GM23338 (cell line): ENCODE data around the gene SRSF12. TPM values are rescaled to one million over a fixed set of nuclear protein-coding genes. Genes with fewer than 3 reads are reported as not detected.

Experiments used
- ATAC-seq: fragments of 200-7000 bp; cut with Tn5 transposase; 3 replicates; pipeline ENCODE4 v1.9.1; 2020
- DNase-seq: peaks from one replicate; pipeline ENCODE4 v3.0.0-alpha.2; 2015; ENCODE audit warnings: low spot score
- H2AFZ ChIP-seq: fragments of 200-600 bp; sonication (generic); 2 replicates; pipeline ENCODE4 v1.8.0; 2016; ENCODE audit warnings: antibody characterized with exemption, mild to moderate bottlenecking, moderate library complexity
- H3F3A ChIP-seq: fragments of 200-600 bp; sonication (generic); replicated peaks from 2 replicates; pipeline ENCODE4 v1.8.0; 2017; ENCODE audit warnings: antibody characterized with exemption, mixed run types, low read depth
- H3K27ac ChIP-seq: fragments of 200-600 bp; sonication (generic); 2 replicates; pipeline ENCODE4 v1.6.1; 2016; ENCODE audit warnings: low read depth
- H3K27me3 ChIP-seq: fragments of 200-600 bp; sonication (generic); 2 replicates; pipeline ENCODE4 v1.8.0; 2016; ENCODE audit warnings: mild to moderate bottlenecking, mixed run types, moderate library complexity; ENCODE audit not compliant: insufficient read depth
- H3K36me3 ChIP-seq: fragments of 200-600 bp; sonication (generic); 2 replicates; pipeline ENCODE4 v1.8.0; 2016; ENCODE audit warnings: mild to moderate bottlenecking; ENCODE audit not compliant: insufficient read depth
- H3K4me1 ChIP-seq: fragments of 200-600 bp; sonication (generic); 2 replicates; pipeline ENCODE4 v1.8.0; 2016; ENCODE audit warnings: mild to moderate bottlenecking, moderate library complexity; ENCODE audit not compliant: insufficient read depth
- H3K4me2 ChIP-seq: fragments of 200-600 bp; sonication (generic); 2 replicates; pipeline ENCODE4 v1.7.1; 2017; ENCODE audit warnings: mixed run types
- H3K4me3 ChIP-seq: fragments of 200-600 bp; sonication (generic); 2 replicates; pipeline ENCODE4 v1.6.1; 2016; ENCODE audit warnings: mixed run types
- H3K79me2 ChIP-seq: fragments of 200-600 bp; sonication (generic); replicated peaks from 2 replicates; pipeline ENCODE4 v1.8.0; 2017; ENCODE audit warnings: mild to moderate bottlenecking; ENCODE audit not compliant: insufficient read depth
- H3K9me2 ChIP-seq: fragments of 200-600 bp; sonication (generic); 2 replicates; pipeline ENCODE4 v1.8.0; 2017; ENCODE audit not compliant: insufficient read depth
- H4K20me1 ChIP-seq: fragments of 200-600 bp; sonication (generic); replicated peaks from 2 replicates; pipeline ENCODE4 v1.8.0; 2017; ENCODE audit warnings: mild to moderate bottlenecking; ENCODE audit not compliant: insufficient read depth
- H3K27ac Mint-ChIP-seq: 2 replicates; pipeline ENCODE4 v1.8.0; 2020; ENCODE audit warnings: inconsistent platforms, mild to moderate bottlenecking, moderate library complexity, mixed read lengths
- H3K27me3 Mint-ChIP-seq: 3 replicates; pipeline ENCODE4 v1.8.0; 2022; ENCODE audit warnings: low read depth, mild to moderate bottlenecking, moderate library complexity, mixed read lengths, inconsistent platforms; ENCODE audit not compliant: insufficient read depth, poor library complexity
- H3K36me3 Mint-ChIP-seq: 3 replicates; pipeline ENCODE4 v1.8.0; 2021; ENCODE audit warnings: low read depth, mild to moderate bottlenecking, inconsistent platforms, moderate library complexity, mixed read lengths
- H3K4me1 Mint-ChIP-seq: 3 replicates; pipeline ENCODE4 v1.8.0; 2020; ENCODE audit warnings: mild to moderate bottlenecking, inconsistent platforms, mixed read lengths
- H3K4me3 Mint-ChIP-seq: 3 replicates; pipeline ENCODE4 v1.8.0; 2021; ENCODE audit warnings: moderate library complexity, mild to moderate bottlenecking, inconsistent platforms, mixed read lengths
- H3K9me3 Mint-ChIP-seq: 3 replicates; pipeline ENCODE4 v1.8.0; 2020; ENCODE audit warnings: moderate library complexity, mild to moderate bottlenecking, inconsistent platforms, mixed read lengths
- CREB1 ChIP-seq: fragments of 250-450 bp; sonication (Bioruptor Pico); IDR thresholded peaks from 2 replicates; pipeline ENCODE4 v1.5.0; 2020; ENCODE audit warnings: low read depth, mild to moderate bottlenecking, moderate library complexity
- EZH2 ChIP-seq: fragments of 200-600 bp; sonication (generic); IDR thresholded peaks from one replicate; pipeline ENCODE4 v1.8.0; 2017; ENCODE audit warnings: antibody characterized with exemption, mild to moderate bottlenecking, low read depth; ENCODE audit not compliant: unreplicated experiment
- JUNB ChIP-seq: IDR thresholded peaks from one replicate; pipeline ENCODE4 v1.6.1; 2016; ENCODE audit warnings: antibody characterized with exemption; ENCODE audit not compliant: unreplicated experiment
- NANOG ChIP-seq: IDR thresholded peaks from 2 replicates; pipeline ENCODE4 v1.6.1; 2016; ENCODE audit warnings: antibody characterized with exemption, borderline replicate concordance
- STAT1 ChIP-seq: IDR thresholded peaks from one replicate; pipeline ENCODE4 v1.6.1; 2016; ENCODE audit warnings: antibody characterized with exemption; ENCODE audit not compliant: unreplicated experiment
- ZNF331 ChIP-seq: fragments of 250-450 bp; sonication (Bioruptor Pico); IDR thresholded peaks from 2 replicates; pipeline ENCODE4 v1.5.0; 2020; ENCODE audit warnings: low read depth, mild to moderate bottlenecking, moderate library complexity
- polyA plus RNA-seq: library from polyadenylated mRNA; unstranded; fragments of >200 nt; fragmentation: Nextera tagmentation; extraction: Ambion mirVana; gene quantifications from 2 replicates; pipeline ENCODE4 v1.2.1, GENCODE V29; 2016
- total RNA-seq: library from RNA; depleted of rRNA; stranded (reverse); fragments of >200 nt; shearing (Covaris generic); gene quantifications from 2 replicates; pipeline ENCODE4 v1.2.3, GENCODE V29; 2014
- TF ChIP-seq, protein P1 (sequence below): fragments of 250-450 bp; sonication (Bioruptor Pico); IDR thresholded peaks from 2 replicates; pipeline ENCODE4 v1.5.0; 2020; ENCODE audit warnings: mild to moderate bottlenecking, moderate library complexity
- TF ChIP-seq, protein P2 (sequence below): IDR thresholded peaks from 2 replicates; pipeline ENCODE4 v1.6.1; 2016; ENCODE audit warnings: antibody characterized with exemption
- TF ChIP-seq, protein P3 (sequence below): IDR thresholded peaks from one replicate; pipeline ENCODE4 v1.6.1; 2018; ENCODE audit warnings: antibody characterized with exemption; ENCODE audit not compliant: unreplicated experiment

Gene SRSF12
- total and polyA plus RNA-seq, 2 experiments from 2014 or later, result 3.6 TPM

DNA sequence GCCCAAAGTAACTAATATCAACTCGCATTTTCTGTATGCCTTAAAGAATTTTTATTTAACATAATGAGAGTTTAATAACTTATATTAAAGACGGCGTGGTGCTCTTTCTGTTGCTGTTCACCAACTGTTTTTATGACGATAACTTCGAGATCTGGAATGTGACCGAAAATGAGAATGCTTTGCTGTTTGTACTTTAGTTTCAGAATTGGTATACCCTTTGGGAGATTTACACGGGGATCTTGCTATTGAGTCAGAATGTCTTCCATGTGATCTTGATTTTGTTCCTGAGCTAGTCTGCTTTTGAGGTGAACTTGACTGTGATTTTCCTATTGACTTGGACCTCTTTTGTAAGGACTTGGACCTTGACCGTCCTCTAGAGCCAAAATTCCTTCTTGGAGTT lies 19.4 kb downstream of the SRSF12 start (continued):
- TF ChIP-seq, protein P1, sequence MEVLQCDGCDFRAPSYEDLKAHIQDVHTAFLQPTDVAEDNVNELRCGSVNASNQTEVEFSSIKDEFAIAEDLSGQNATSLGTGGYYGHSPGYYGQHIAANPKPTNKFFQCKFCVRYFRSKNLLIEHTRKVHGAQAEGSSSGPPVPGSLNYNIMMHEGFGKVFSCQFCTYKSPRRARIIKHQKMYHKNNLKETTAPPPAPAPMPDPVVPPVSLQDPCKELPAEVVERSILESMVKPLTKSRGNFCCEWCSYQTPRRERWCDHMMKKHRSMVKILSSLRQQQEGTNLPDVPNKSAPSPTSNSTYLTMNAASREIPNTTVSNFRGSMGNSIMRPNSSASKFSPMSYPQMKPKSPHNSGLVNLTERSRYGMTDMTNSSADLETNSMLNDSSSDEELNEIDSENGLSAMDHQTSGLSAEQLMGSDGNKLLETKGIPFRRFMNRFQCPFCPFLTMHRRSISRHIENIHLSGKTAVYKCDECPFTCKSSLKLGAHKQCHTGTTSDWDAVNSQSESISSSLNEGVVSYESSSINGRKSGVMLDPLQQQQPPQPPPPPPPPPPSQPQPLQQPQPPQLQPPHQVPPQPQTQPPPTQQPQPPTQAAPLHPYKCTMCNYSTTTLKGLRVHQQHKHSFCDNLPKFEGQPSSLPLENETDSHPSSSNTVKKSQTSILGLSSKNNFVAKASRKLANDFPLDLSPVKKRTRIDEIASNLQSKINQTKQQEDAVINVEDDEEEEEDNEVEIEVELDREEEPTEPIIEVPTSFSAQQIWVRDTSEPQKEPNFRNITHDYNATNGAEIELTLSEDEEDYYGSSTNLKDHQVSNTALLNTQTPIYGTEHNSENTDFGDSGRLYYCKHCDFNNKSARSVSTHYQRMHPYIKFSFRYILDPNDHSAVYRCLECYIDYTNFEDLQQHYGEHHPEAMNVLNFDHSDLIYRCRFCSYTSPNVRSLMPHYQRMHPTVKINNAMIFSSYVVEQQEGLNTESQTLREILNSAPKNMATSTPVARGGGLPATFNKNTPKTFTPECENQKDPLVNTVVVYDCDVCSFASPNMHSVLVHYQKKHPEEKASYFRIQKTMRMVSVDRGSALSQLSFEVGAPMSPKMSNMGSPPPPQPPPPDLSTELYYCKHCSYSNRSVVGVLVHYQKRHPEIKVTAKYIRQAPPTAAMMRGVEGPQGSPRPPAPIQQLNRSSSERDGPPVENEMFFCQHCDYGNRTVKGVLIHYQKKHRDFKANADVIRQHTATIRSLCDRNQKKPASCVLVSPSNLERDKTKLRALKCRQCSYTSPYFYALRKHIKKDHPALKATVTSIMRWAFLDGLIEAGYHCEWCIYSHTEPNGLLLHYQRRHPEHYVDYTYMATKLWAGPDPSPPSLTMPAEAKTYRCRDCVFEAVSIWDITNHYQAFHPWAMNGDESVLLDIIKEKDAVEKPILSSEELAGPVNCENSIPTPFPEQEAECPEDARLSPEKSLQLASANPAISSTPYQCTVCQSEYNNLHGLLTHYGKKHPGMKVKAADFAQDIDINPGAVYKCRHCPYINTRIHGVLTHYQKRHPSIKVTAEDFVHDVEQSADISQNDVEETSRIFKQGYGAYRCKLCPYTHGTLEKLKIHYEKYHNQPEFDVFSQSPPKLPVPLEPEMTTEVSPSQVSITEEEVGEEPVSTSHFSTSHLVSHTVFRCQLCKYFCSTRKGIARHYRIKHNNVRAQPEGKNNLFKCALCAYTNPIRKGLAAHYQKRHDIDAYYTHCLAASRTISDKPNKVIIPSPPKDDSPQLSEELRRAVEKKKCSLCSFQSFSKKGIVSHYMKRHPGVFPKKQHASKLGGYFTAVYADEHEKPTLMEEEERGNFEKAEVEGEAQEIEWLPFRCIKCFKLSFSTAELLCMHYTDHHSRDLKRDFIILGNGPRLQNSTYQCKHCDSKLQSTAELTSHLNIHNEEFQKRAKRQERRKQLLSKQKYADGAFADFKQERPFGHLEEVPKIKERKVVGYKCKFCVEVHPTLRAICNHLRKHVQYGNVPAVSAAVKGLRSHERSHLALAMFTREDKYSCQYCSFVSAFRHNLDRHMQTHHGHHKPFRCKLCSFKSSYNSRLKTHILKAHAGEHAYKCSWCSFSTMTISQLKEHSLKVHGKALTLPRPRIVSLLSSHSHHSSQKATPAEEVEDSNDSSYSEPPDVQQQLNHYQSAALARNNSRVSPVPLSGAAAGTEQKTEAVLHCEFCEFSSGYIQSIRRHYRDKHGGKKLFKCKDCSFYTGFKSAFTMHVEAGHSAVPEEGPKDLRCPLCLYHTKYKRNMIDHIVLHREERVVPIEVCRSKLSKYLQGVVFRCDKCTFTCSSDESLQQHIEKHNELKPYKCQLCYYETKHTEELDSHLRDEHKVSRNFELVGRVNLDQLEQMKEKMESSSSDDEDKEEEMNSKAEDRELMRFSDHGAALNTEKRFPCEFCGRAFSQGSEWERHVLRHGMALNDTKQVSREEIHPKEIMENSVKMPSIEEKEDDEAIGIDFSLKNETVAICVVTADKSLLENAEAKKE (CRISPR knock-in tag), result no peak
- TF ChIP-seq NANOG (no peak), JUNB (no peak), ZNF331 (CRISPR knock-in tag) (no peak)
- TF ChIP-seq, protein P2, sequence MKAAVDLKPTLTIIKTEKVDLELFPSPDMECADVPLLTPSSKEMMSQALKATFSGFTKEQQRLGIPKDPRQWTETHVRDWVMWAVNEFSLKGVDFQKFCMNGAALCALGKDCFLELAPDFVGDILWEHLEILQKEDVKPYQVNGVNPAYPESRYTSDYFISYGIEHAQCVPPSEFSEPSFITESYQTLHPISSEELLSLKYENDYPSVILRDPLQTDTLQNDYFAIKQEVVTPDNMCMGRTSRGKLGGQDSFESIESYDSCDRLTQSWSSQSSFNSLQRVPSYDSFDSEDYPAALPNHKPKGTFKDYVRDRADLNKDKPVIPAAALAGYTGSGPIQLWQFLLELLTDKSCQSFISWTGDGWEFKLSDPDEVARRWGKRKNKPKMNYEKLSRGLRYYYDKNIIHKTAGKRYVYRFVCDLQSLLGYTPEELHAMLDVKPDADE, result no peak

DNA sequence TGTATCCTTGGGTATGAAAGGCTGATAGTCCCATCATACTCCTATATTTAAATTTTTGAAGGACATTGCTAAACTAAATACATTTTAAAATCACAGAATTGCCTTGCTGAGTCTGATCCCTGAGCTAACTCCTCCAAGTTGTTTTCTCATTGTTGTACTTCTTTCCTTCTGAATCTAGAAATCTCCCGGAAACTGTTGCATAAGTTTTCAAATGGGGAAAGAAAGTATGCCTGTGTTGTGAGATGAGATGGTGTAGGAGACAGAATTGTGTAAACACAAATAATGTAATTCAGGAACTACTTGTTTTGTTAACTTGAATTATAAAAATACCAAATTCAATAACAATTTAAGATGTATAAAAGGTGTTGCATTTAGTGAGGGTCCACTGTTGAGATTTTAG lies 30.0 kb downstream of the SRSF12 start:
- peaks cover 16% of the 10 kb centered on the region; the same call in 1 of the 2 replicates for H4K20me1 ChIP-seq
- no peaks in the 10 kb centered on the region for H3K9me3 Mint-ChIP-seq
- no peak overlapping the region for H3K4me3 ChIP-seq
- H3K4me1 ChIP-seq, result peaks cover 37% of the 10 kb centered on the region
- no peaks in the 10 kb centered on the region for H3K9me2 ChIP-seq
- H3K27ac Mint-ChIP-seq, result no peak overlapping the region
- ATAC-seq (no peak), DNase-seq (no peak)
- peaks cover 15% of the 10 kb centered on the region for H3K79me2 ChIP-seq
- H3K27me3 Mint-ChIP-seq, result peaks cover 3% of the 10 kb centered on the region
- no peak overlapping the region for H3K4me2 ChIP-seq
- no peak overlapping the region for H3K27ac ChIP-seq
- peaks cover 35% of the 10 kb centered on the region for H3K4me1 Mint-ChIP-seq
- no peak overlapping the region for H3K4me3 Mint-ChIP-seq
- H3F3A ChIP-seq, result no peaks in the 10 kb centered on the region
- peaks cover 6% of the 10 kb centered on the region; the same call in 1 of the 2 replicates for H3K27me3 ChIP-seq
- H3K36me3 ChIP-seq, result peaks cover 5% of the 10 kb centered on the region; the same call in 1 of the 2 replicates
- H2AFZ ChIP-seq, result no peak overlapping the region
- peaks cover 11% of the 10 kb centered on the region for H3K36me3 Mint-ChIP-seq
- no peak for TF ChIP-seq NANOG
- no peak for TF ChIP-seq JUNB
- TF ChIP-seq STAT1, result no peak
- TF ChIP-seq, protein P3, sequence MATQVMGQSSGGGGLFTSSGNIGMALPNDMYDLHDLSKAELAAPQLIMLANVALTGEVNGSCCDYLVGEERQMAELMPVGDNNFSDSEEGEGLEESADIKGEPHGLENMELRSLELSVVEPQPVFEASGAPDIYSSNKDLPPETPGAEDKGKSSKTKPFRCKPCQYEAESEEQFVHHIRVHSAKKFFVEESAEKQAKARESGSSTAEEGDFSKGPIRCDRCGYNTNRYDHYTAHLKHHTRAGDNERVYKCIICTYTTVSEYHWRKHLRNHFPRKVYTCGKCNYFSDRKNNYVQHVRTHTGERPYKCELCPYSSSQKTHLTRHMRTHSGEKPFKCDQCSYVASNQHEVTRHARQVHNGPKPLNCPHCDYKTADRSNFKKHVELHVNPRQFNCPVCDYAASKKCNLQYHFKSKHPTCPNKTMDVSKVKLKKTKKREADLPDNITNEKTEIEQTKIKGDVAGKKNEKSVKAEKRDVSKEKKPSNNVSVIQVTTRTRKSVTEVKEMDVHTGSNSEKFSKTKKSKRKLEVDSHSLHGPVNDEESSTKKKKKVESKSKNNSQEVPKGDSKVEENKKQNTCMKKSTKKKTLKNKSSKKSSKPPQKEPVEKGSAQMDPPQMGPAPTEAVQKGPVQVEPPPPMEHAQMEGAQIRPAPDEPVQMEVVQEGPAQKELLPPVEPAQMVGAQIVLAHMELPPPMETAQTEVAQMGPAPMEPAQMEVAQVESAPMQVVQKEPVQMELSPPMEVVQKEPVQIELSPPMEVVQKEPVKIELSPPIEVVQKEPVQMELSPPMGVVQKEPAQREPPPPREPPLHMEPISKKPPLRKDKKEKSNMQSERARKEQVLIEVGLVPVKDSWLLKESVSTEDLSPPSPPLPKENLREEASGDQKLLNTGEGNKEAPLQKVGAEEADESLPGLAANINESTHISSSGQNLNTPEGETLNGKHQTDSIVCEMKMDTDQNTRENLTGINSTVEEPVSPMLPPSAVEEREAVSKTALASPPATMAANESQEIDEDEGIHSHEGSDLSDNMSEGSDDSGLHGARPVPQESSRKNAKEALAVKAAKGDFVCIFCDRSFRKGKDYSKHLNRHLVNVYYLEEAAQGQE, result no peak
- no peak for TF ChIP-seq ZNF331 (CRISPR knock-in tag)
- no peak for TF ChIP-seq CREB1 (CRISPR knock-in tag)
- TF ChIP-seq, protein P2, result no peak
- TF ChIP-seq EZH2, result no peak
